MV-4-11 (cell line): ENCODE results near the gene ZNRF1.

Experiments
- DNase-seq: peaks from one replicate; lab custom pipeline; 2025; lab: John Stamatoyannopoulos, UW

Gene ZNRF1

DNA sequence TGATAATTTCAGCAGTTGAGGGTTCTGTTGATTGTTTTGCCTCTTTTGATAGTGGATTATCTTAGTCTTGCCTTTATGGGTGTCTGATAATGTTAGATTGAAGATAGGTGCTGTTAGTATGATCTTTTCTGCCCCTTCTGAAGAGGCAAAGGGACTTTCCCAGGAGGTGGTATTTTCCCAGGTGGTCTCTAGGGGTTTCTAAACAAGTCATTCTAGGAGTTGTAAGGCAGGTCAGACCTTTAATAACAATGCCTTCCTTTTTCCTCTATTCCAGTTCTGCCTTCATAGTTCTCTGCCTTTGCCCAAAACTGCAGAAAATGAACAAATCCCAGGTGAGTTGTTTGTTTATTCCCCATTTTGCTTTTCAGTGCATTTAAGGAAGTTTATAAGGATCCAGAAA is 153.8 kb downstream of the ZNRF1 start:
- no peak for DNase-seq

DNA sequence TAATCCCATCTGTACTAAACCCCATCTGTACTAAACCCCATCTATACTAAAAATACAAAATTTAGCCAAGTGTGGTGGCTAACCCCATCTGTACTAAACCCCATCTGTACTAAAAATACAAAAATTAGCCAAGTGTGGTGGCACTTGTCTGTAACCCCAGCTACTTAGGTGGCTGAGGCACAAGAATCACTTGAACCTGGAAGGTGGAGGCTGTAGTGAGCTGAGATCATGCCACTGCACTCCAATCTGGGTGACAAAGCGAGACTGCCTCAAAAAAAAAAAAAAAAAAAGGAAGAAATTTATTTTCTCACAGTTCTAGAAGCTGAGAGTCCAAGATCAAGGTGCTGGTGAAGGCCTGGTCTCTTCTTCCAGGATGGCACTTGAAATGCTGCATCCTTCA is 161.6 kb downstream of the ZNRF1 start:
- no peak for DNase-seq
